Ecto neural progenitor cell (in vitro differentiated cells): ENCODE results near the gene SCNN1B.

Source experiments
- DNase-seq: peaks from one replicate; pipeline ENCODE4 v3.0.0-alpha.2; 2018; ENCODE audit warnings: low spot score

The SCNN1B gene

DNA sequence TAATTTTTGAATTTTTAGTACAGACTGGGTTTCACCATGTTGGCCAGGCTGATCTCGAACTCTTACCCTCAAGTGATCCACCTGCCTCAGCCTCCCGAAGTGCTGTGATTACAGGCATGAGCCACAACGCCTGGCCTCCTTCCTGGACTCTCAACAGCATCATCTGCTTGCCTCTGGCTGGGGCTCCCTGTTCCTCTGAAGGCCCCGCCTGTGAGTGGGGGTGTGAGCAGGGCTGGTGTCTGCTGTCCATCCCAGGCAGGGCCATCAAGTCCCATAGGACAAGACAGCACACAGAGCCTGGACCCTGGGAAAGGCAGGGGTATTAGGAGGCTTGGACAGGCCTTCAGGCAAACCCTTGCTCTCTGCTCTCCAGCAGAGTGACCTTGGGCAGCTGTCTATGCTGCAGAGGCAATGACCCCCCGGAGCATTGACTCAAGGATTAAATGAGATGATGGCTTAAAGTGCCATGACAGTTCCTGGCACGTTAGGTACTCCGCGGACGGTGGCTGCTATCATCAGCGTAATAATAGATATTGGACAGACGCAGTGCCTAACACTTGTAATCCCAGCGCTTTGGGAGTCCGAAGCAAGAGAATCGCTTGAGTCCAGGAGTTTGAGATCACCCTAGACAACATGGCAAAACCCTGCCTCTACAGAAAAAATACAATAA is 19.2 kb downstream of the SCNN1B start:
- no peak for DNase-seq

DNA sequence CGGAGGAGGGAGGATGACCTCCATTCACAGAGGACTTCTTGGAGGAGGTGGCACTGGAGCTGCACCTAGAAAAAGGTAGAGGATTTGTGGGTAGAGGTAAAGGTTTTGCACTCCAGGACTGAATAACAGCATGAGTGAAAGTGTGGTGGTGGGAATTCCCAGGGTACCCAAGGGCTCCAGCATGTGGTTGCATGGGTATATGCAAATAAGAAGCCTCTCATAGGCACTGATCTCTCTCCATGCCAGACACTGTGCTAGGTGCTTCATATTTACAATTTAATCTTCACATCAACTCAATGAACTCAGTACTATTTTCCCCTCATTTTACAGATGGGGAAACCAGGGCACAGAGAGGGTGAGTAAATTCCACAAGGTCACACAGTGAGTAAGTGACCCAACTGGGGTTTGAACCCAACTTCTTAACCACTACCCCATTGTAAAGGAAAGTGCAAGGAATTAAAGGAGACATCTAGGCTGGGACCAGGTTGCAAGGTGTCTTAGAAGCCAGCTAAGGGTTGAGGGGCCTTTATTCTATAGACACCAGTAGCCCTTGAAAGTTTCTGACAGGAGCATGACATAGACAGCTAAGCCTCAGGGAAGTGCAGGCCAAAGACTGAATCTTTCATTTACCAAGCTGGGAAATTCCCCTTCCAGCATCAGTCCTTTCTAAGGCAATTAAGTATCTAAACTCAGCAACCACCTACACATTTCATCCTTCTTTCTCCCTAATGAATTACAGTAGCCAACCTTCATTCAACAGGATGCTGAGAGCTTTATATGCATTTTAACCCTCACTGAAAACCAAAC is 21.3 kb downstream of the SCNN1B start:
- DNase-seq = no peak

DNA sequence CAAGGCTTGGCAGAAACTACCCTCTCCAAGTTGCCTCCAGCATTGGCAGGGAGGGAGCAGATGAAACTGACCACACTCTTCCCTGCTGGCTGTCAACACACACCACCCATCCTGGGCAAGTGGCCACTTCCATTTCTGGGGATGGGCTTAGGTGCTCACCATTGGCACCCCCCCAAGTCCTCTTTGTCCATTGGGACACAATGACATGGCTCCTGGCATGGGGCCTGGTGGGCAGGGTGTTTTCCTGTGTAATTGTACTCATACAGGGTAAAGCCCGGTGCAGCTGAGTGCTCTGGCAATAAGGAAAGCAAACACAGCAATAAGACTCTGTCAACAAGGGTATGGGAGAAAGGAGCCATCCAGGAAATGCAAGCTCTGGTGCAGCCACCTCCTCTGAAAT is 22.6 kb downstream of the SCNN1B start:
- DNase-seq = no peak

DNA sequence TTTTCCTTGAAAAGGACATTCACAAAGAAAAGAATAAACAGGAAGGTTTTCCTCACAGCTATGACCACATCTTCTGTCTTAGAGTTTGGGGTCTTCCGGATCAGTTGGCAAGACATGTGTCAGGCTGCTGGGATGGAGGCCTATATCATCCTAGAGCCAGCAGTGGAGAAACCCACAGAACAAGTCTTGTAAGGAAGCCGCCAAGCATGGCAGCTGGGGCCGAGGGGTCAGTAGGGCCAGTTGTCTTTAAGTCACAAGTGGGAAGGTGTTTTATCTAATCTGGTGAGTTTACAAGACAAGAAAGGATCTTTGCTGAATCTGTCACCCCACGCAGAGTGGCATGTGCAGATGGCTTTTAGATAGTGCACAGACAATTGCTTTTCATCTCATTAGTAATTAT is 25.7 kb downstream of the SCNN1B start:
- no peak for DNase-seq

DNA sequence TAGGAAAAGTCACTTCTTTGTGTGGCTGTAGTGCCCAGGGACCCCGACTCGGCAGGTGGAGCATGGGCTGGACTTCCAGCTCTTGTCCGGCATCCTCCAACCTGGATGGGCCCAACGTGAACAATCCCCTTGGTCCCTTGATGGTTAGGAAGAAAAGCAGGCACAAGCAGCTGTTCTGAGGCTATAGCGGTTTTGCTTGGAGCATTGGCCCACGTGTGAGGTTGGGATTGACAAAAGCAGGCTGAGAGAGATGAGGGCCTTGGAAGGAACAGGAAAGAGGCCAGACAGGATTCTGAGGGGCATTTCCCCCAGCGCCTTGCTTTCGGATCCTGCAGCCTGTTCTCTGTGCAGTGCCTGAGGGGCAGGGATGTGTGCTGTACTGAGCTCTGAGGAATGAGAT is 28.1 kb downstream of the SCNN1B start:
- DNase-seq = no peak

DNA sequence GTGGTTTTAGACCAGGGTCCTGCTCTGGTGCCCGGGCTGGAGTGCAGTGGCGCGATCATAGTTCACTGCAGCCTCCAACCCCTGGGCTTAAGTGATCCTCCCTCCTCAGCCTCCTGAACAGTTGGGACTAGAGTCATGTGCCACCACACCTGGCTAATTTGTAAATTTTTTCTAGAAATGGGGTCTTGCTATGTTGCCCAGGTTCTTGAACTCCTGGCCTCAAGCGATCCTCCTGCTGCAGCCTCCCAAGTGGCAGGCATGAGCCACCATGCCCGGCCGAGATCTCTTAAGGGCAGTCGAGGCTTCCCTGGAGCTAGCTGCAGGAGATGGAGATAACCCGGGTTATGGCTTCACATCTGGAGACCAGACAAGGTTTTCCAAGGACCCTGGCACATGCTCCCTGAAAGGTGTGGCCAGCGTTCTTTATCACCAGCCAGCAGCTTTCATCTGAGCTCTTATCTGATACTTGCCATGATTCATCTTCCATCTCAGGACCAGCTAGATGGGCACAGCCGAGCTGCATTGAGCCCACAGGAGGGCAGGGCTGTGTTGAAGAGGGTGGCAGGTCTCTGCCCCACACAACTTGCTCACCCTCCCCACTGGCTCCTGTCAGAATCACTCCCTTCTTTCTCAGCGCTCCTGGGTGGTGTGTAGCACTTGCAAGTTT is 28.6 kb downstream of the SCNN1B start:
- DNase-seq = no peak

DNA sequence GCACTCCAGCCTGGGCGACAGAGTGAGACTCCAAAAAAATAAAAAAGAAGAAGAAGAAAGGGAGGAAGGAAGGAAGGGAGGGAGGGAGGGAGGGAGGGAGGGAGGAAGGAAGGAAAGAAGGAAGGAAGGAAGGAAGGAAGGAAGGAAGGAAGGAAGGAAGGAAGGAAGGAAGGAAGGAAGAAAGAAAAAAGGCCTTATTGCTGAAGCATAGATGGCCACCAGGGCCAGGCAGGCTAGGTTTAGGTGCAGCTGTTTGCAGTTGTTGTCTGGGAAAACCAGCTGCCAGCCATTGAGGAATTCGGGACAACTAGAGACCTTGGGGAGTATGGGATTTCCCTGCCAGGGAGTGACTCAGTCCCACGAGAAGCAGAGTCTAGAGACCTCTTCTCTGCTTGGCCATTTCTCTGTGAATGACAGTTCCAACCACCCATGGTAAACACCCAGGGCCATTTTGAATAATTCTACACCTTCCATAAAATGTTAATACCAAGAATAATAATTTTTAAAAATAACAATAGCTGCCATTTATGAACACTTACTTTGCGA is 31.0 kb downstream of the SCNN1B start:
- no peak for DNase-seq

DNA sequence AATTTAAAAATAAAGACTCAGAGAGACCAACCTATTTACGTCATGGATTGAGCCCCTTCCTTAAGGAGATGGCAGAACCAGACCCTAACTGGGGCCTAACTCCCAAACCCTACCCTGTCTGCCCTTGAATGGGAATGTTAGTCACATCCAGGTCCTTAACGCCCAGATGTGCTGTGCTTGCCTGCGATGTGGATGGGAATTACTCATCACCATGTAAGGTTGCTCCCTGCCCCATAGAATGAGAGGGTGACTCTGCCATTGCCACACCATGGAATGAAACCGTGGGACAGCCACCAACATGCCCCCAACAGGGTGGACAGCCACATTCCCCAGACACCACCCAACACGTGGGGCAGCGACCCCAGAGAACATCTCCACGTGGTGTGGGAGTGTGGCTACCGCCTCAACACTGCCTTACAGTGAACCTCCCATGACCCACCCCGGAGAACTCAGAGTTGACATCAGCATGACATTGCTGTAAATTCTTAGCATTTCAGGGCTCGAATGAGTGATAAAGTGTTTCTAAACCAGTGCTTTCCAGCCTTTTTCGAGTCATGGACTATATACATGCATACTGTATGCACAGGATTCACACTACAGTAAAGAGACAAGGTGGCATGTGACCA is 31.8 kb downstream of the SCNN1B start:
- no peak for DNase-seq

DNA sequence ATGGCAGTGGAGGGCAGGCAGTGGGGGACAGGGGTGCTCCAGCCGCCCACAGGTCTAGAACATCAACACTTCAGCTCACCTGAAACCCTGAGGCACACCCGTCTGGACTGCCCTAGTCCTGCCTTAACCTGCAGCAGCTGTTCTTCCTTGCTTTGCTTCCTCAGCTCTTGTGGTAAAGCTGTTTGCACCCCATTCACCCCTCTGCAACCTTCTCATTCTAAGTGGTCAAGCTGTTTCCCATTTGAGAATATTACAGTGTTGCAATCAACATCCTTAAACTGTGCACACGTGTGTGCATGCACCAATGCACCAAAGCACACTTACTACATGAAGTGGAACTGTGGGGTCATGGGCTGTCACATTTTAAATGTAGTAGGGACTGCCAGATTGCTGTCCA is 32.4 kb downstream of the SCNN1B start:
- no peak for DNase-seq

DNA sequence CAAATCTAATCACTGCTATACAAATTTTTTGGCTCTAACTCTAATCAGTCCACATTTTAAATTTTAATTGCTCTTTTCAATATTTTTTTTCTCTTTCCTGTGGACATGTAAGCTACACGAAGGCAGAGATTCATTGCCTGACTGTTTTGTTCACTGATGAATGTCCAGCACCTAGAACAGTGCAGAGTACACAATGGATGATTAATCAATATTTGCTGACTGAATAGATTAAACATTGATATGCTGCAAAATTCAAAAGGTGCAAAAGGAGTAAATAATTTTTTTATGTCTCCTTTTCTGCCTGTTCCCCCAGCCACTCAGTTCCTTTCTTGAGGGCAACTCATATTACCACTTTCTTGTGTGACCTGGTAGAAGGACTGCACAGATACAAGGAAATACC is 32.8 kb downstream of the SCNN1B start:
- no peak for DNase-seq

DNA sequence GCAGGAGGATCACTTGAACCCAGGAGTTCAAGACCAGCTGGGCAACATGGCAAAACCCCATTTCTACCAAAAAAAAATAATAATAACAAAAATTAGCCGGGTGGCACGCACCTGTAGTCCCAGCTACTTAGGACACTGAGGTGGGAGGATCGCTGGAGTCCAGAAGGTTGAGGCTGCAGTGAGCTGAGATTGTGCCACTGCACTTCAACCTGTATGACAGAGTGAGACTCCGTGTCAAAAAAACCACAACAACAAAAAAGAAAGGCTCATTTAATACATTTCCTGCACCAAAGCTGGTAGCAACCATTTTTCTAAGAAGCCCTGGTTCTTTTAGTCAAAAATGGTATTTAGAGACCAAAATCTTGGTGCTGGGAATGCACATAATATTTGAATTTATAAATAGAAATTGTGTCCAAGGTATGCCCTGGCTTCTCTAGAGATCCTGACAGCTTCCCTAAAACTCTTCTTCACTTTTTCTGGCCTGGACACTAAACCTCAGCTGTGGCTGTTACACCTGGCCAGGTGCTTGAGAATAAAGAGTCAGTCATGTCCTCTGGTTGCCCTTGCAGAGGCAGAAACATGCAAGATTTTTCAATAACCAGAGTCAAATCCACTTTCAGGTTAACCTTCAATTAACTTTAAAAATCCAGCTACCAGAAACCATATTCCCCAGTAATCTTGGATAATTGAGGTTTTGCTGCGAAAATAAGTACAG is 35.9 kb downstream of the SCNN1B start:
- DNase-seq = no peak

DNA sequence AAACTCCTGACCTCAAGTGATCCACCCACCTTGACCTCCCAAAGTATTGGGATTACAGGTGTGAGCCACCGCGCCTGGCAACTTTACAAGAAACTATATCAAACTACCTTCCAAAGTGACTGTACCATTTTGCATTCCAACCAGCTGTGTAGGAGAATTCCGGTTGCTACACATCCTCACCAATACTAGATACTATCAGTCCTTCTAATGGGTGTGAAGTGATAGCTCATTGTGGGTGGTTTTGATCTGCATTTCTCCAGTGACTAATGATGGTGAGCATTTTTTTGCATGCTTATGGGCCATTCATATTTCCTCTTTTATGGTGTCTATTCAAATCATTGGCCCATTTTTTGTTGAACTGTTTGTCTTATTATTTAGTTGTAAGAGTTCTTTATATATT is 37.7 kb downstream of the SCNN1B start:
- no peak for DNase-seq

DNA sequence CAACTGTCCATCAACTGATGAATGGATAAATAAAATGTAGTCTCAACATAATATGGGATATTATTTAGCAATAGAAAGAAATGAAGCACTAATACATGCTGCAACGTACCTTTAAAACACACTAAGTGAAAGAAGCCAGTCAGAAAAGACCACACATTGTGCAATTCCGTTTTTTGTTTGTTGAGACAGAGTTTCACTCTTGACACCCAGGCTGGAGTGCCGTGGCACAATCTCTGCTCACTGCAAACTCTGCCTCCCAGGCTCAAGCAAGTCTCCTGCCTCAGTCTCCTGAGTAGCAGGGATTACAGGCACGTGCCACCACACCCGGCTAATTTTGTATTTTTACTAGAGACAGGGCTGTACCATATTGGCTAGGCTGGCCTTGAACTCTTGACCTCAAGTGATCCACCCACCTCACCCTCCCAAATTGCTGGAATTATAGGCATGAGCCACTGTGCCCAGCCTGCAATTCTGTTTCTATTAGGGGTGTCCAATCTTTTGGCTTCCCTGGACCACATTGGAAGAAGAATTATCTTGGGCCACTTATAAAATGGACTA is 40.1 kb downstream of the SCNN1B start:
- DNase-seq = no peak

DNA sequence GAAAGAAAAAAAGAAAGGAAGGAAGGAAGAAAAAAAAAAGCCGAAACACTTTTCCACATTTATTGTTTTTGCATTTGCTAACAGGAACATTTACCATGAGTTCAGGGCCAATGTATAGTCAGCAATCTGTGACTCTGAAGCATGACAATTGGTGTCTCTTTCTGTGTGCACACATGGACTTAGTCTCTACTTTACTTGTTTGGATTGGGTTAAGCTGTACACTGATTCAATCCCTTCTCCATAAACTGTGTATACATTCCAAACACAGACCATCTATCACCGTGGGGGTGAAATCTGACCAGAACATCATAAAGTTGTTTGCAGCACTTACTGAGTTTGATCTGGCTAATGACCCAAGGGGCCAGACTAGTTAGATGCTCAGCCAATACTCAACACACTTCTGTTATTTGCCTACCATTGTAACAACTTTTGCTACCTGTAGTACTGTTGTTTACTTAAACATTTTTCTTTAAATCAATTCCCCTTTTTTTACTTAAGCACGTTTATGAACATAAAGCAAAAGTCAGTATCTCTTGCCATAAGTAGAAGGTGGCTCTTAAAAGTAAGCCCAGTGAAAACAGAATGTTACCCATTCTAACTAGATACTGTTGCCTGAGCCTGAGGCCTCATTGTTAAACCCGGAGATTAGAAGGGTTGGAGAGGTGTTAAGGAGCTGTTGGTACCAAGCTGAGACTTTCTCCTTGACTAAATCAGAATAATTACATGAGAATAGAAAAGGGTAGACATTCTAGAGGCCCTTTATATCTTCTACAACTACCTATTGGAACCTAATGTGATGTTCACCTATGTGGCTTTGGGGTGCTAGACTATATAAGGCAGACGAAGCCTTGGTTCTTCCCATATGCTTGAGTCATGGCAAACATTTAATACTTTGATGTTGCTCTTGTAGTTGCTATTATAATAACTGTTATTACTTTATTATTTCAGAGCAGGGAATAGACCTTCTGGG is 41.8 kb downstream of the SCNN1B start:
- DNase-seq = no peak

DNA sequence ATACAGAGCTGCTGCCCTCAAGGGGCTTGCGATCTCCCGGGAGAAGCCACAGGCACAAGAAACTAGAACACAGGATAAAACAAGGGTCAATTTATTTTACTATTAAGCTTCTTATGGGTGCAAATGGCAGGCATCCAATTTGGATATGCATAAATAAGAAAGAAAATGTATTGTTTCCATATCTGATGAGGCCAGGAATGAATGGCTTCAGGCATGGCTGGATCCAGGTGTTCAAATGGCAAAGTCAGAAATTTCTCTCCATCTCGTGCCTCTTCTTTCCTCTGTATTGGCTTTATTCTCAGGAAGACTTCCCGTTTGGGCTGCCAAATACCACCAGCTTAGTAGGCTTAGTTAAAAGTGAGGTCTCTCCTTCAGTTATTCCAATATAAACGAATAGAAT is 43.1 kb downstream of the SCNN1B start:
- no peak for DNase-seq

DNA sequence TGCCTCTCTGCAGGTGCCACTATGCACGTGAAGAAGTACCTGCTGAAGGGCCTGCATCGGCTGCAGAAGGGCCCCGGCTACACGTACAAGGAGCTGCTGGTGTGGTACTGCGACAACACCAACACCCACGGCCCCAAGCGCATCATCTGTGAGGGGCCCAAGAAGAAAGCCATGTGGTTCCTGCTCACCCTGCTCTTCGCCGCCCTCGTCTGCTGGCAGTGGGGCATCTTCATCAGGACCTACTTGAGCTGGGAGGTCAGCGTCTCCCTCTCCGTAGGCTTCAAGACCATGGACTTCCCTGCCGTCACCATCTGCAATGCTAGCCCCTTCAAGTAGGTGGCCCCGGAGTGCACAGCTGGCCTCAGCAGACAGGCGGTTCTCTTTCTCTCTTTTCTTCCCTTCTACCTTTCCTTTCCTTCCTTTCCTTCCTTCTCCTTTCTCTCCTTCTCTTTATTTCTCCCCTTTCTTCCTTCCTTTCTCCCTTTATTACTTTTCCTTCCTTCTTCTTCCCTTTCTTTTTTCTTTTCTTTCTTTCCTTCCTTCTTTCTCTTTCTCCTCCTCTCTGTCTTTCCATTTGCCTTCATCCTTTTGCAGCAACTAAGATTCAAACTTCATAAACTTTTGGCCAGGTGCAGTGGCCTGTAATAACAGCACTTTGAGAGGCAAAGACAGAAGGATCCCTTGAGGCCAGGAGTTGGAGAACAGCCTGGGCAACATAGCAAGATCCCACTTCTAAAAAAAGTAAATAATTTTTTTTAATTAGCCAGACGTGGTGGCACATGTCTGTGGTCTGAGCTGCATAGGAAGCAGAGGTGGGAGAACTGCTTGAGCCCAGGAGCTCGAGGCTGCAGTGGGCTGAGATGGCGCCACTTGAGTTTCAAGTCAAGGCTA is 46.7 kb downstream of the SCNN1B start:
- no peak for DNase-seq

DNA sequence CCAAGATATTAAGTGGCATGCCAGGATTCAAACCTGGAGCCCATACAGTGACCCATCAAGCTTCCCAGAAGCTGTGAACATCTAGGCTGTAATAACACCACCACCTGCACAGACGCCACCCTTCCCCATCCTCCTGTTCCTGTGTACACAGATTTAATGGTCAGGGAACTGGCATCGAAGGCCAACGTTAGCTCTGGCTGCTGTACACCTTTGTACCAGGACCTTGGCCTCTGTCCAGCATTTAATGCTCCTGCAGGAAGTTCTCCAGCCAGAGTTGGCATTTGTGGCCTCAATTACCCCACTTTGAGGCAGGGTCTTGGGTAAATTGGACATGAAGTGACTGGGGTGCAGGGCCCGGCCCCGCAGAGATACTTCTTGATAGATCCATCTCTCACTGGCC is 49.3 kb downstream of the SCNN1B start:
- no peak for DNase-seq

DNA sequence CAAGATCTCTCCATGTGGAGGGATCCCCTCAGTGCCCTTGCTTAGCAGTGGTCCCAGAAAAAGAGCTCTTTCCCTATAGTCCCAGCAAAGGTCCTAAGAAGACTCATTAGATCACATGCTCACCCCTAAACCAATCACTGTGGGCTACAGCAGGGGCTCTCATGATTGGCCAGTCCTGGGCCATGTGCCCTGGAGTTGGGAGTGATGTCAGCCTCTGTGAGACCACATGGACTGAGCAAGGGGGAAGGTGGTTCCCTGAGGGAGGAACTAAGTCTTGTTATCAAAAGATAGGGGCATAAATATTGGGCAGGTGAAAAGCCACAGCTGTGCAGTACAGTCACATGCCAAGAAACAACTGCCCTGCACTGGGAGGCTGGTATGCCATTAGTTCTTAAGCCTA is 51.3 kb downstream of the SCNN1B start:
- no peak for DNase-seq

DNA sequence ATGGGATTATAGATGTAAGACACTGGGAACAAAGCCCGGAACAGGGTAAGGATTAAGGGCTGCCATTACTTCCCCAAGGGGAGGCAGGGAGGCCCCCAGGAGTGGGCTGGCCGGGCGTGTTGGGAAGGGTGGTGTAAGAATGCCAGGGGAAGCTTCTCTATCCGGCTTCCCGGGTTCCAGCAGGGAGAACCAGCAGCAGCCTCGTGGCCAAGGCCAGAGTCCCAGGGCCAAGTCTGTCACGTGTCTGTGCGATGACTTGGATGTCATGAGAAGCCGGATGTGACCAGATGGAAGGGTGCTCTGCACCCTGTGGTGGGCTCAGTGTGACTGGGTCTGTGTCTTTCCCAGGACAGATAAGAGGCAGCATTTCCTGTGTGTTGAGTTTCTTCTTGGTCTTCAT is 52.1 kb downstream of the SCNN1B start:
- no peak for DNase-seq
